WTC11 (cell line): ENCODE results near the gene GRIN2A. TPM values are rescaled to one million over a fixed set of nuclear protein-coding genes. Genes with fewer than 3 reads are reported as not detected.

ENCODE experiments used
- ATAC-seq: fragments of 200-7000 bp; cut with Tn5 transposase; 2 replicates; pipeline ENCODE4 v1.10.0; 2021; ENCODE audit warnings: mild to moderate bottlenecking, moderate library complexity
- CTCF ChIA-PET: fragments of 300-600 bp; sonication (Branson Sonifier 250); formaldehyde crosslinking; loops from one replicate; lab custom pipeline; 2021; ENCODE audit warnings: antibody characterized with exemption; lab: Charles Lee
- POLR2A ChIA-PET: fragments of 350-600 bp; sonication (Branson Sonifier 250); formaldehyde crosslinking; loops from one replicate; lab custom pipeline; 2021; ENCODE audit warnings: antibody characterized with exemption; lab: Charles Lee
- DNase-seq: peaks from one replicate; pipeline ENCODE4 v3.0.0; 2021; ENCODE audit warnings: low spot score
- H3K27ac Mint-ChIP-seq: 2 replicates; pipeline ENCODE4 v1.8.0; 2021; ENCODE audit warnings: mixed read lengths
- H3K27me3 Mint-ChIP-seq: 2 replicates; pipeline ENCODE4 v1.8.0; 2021; ENCODE audit warnings: low read depth, mild to moderate bottlenecking, moderate library complexity, mixed read lengths
- H3K36me3 Mint-ChIP-seq: 2 replicates; pipeline ENCODE4 v1.8.0; 2021; ENCODE audit warnings: mixed read lengths
- H3K4me1 Mint-ChIP-seq: 2 replicates; pipeline ENCODE4 v1.8.0; 2022; ENCODE audit warnings: mixed read lengths
- H3K4me3 Mint-ChIP-seq: 2 replicates; pipeline ENCODE4 v1.8.0; 2021; ENCODE audit warnings: mild to moderate bottlenecking, moderate library complexity, mixed read lengths
- H3K9me3 Mint-ChIP-seq: 2 replicates; pipeline ENCODE4 v1.8.0; 2021; ENCODE audit warnings: mixed read lengths
- CDX4 ChIP-seq: fragments of 250-450 bp; sonication (Bioruptor Pico); IDR thresholded peaks from 2 replicates; pipeline ENCODE4 v1.9.0; 2021; ENCODE audit warnings: moderate library complexity, mild to moderate bottlenecking, inconsistent platforms, borderline replicate concordance
- CTCF ChIP-seq: fragments of 200-600 bp; IDR thresholded peaks from 2 replicates; pipeline ENCODE4 v1.8.0; 2022; ENCODE audit warnings: antibody characterized with exemption
- ERG ChIP-seq: fragments of 250-450 bp; sonication (Bioruptor Pico); IDR thresholded peaks from 2 replicates; pipeline ENCODE4 v1.8.0; 2021; ENCODE audit warnings: mild to moderate bottlenecking
- HMGA2 ChIP-seq: fragments of 250-450 bp; sonication (Bioruptor Pico); IDR thresholded peaks from 2 replicates; pipeline ENCODE4 v1.4.0; 2021; ENCODE audit warnings: mild to moderate bottlenecking, moderate library complexity
- JAZF1 ChIP-seq: fragments of 250-450 bp; sonication (Bioruptor Pico); IDR thresholded peaks from 2 replicates; pipeline ENCODE4 v1.9.0; 2021; ENCODE audit warnings: moderate library complexity, mild to moderate bottlenecking, inconsistent platforms
- KAT7 ChIP-seq: sonication (generic); formaldehyde crosslinking; IDR thresholded peaks from 2 replicates; pipeline ENCODE4 v1.8.1; 2023; ENCODE audit warnings: missing genetic modification reagents, mild to moderate bottlenecking, borderline replicate concordance
- MLX ChIP-seq: sonication (generic); formaldehyde crosslinking; IDR thresholded peaks from 2 replicates; pipeline ENCODE4 v1.8.1; 2023; ENCODE audit warnings: mild to moderate bottlenecking, missing genetic modification reagents, moderate library complexity
- NFYB ChIP-seq: sonication (generic); formaldehyde crosslinking; conservative IDR thresholded peaks from 2 replicates; pipeline ENCODE4 v1.8.0; 2022; ENCODE audit warnings: low read depth, missing genetic modification reagents
- SMAD3 ChIP-seq: sonication (generic); formaldehyde crosslinking; IDR thresholded peaks from 2 replicates; pipeline ENCODE4 v1.8.0; 2022; ENCODE audit warnings: missing genetic modification reagents, mild to moderate bottlenecking, borderline replicate concordance
- ZNF512 ChIP-seq: sonication (generic); formaldehyde crosslinking; IDR thresholded peaks from 2 replicates; pipeline ENCODE4 v1.8.1; 2022; ENCODE audit warnings: missing genetic modification reagents, borderline replicate concordance
- total RNA-seq: library from RNA; stranded (reverse); gene quantifications from 3 replicates; pipeline ENCODE4 v1.2.3, GENCODE V29; 2021
- TF ChIP-seq, protein P1 (sequence below): sonication (generic); formaldehyde crosslinking; IDR thresholded peaks from 2 replicates; pipeline ENCODE4 v1.8.0; 2023; ENCODE audit warnings: mild to moderate bottlenecking, missing genetic modification reagents
- TF ChIP-seq, protein P2 (sequence below): sonication (generic); formaldehyde crosslinking; IDR thresholded peaks from 2 replicates; pipeline ENCODE4 v1.8.1; 2022; ENCODE audit warnings: low read depth, mild to moderate bottlenecking, moderate library complexity, missing genetic modification reagents, borderline replicate concordance
- TF ChIP-seq, protein P3 (sequence below): sonication (generic); formaldehyde crosslinking; IDR thresholded peaks from 2 replicates; pipeline ENCODE4 v1.8.1; 2023; ENCODE audit warnings: mild to moderate bottlenecking, moderate library complexity, missing genetic modification reagents
- TF ChIP-seq, protein P4 (sequence below): fragments of 250-450 bp; sonication (Bioruptor Pico); IDR thresholded peaks from 2 replicates; pipeline ENCODE4 v2.1.2; 2022; ENCODE audit warnings: mild to moderate bottlenecking, moderate library complexity

GRIN2A gene
- total RNA-seq, 1 experiment from 2014 or later = 3.5 TPM

- no peak for TF ChIP-seq JAZF1 (CRISPR knock-in tag)
- TF ChIP-seq SMAD3 (CRISPR knock-in tag) = no peak
- TF ChIP-seq CDX4 (CRISPR knock-in tag) = no peak
- TF ChIP-seq, protein P1, sequence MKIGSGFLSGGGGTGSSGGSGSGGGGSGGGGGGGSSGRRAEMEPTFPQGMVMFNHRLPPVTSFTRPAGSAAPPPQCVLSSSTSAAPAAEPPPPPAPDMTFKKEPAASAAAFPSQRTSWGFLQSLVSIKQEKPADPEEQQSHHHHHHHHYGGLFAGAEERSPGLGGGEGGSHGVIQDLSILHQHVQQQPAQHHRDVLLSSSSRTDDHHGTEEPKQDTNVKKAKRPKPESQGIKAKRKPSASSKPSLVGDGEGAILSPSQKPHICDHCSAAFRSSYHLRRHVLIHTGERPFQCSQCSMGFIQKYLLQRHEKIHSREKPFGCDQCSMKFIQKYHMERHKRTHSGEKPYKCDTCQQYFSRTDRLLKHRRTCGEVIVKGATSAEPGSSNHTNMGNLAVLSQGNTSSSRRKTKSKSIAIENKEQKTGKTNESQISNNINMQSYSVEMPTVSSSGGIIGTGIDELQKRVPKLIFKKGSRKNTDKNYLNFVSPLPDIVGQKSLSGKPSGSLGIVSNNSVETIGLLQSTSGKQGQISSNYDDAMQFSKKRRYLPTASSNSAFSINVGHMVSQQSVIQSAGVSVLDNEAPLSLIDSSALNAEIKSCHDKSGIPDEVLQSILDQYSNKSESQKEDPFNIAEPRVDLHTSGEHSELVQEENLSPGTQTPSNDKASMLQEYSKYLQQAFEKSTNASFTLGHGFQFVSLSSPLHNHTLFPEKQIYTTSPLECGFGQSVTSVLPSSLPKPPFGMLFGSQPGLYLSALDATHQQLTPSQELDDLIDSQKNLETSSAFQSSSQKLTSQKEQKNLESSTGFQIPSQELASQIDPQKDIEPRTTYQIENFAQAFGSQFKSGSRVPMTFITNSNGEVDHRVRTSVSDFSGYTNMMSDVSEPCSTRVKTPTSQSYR = no peak
Observed at GRCh38 chr16:10121491-10121890, 60.7 kb downstream of the GRIN2A start (continued).

GRCh38 chr16:10120953-10121352 lies 61.3 kb downstream of the GRIN2A start:
- Mint-ChIP-seq H3K4me3 (no peak overlapping the region), H3K4me1 (peaks cover 28% of the 10 kb centered on the region), H3K27me3 (no peaks in the 10 kb centered on the region), H3K36me3 (no peaks in the 10 kb centered on the region), H3K27ac (no peak overlapping the region), H3K9me3 (peaks cover 10% of the 10 kb centered on the region; the same call in 1 of the 2 replicates)
- DNase-seq (no peak), ATAC-seq (no peak)
- CTCF ChIA-PET = interaction anchor here (1.6 kb wide), 1 partner anchor 865 kb away, joined by 4 read pairs; no protein-coding TSS in a partner anchor
- TF ChIP-seq KAT7 (CRISPR knock-in tag) (no peak), HMGA2 (CRISPR knock-in tag) (no peak), NFYB (no peak), ZNF512 (CRISPR knock-in tag) (no peak), MLX (no peak), ERG (CRISPR knock-in tag) (no peak), CTCF (no peak)
- TF ChIP-seq, protein P2, sequence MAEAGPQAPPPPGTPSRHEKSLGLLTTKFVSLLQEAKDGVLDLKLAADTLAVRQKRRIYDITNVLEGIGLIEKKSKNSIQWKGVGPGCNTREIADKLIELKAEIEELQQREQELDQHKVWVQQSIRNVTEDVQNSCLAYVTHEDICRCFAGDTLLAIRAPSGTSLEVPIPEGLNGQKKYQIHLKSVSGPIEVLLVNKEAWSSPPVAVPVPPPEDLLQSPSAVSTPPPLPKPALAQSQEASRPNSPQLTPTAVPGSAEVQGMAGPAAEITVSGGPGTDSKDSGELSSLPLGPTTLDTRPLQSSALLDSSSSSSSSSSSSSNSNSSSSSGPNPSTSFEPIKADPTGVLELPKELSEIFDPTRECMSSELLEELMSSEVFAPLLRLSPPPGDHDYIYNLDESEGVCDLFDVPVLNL (CRISPR knock-in tag) = no peak
- TF ChIP-seq, protein P3, sequence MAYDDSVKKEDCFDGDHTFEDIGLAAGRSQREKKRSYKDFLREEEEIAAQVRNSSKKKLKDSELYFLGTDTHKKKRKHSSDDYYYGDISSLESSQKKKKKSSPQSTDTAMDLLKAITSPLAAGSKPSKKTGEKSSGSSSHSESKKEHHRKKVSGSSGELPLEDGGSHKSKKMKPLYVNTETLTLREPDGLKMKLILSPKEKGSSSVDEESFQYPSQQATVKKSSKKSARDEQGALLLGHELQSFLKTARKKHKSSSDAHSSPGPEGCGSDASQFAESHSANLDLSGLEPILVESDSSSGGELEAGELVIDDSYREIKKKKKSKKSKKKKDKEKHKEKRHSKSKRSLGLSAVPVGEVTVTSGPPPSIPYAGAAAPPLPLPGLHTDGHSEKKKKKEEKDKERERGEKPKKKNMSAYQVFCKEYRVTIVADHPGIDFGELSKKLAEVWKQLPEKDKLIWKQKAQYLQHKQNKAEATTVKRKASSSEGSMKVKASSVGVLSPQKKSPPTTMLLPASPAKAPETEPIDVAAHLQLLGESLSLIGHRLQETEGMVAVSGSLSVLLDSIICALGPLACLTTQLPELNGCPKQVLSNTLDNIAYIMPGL (CRISPR knock-in tag) = no peak
- TF ChIP-seq, protein P4, sequence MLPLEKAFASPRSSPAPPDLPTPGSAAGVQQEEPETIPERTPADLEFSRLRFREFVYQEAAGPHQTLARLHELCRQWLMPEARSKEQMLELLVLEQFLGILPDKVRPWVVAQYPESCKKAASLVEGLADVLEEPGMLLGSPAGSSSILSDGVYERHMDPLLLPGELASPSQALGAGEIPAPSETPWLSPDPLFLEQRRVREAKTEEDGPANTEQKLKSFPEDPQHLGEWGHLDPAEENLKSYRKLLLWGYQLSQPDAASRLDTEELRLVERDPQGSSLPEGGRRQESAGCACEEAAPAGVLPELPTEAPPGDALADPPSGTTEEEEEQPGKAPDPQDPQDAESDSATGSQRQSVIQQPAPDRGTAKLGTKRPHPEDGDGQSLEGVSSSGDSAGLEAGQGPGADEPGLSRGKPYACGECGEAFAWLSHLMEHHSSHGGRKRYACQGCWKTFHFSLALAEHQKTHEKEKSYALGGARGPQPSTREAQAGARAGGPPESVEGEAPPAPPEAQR (CRISPR knock-in tag) = no peak
- POLR2A ChIA-PET = no interaction called here
